ENCODE measurements around the gene MOCS3. TPM values are rescaled to one million over a fixed set of nuclear protein-coding genes. Genes with fewer than 3 reads are reported as not detected.
A peak's percentile ranks its signal among the peaks of the same experiment; 100 is the strongest.
"Not testable (repeated sequence)": the region's sequence is repeated elsewhere in the genome, so short reads cannot be mapped to it uniquely, and the experiment has no call there.

The MOCS3 gene
- total and polyA plus RNA-seq, 2 of the 13 experiments (the other 11 are each of a cell fraction or from before 2014, with no cell fraction given) = 3.7 to 8.4 TPM

GRCh38 chr20:50978533-50978932 is 19.9 kb downstream of the MOCS3 start:
- peaks cover 9 to 62% of the 10 kb centered on the region in 2 experiments; a peak in 4 of 5 replicates for H3K27me3 ChIP-seq (ENCODE audit: control insufficient read depth in 1 of 2, insufficient read depth in 2 of 2, low read length in 2 of 2)
- H3K4me1 ChIP-seq (ENCODE audit: insufficient read depth, low read length) = peaks cover 28% of the 10 kb centered on the region
- CTCF ChIA-PET (ENCODE audit: low intra/inter-chr PET ratio, low total read pairs); H3K27ac ChIP-seq (ENCODE audit: extremely low read length, insufficient read depth, low read length); H2AFZ ChIP-seq (ENCODE audit: low read length); H3K4me2 ChIP-seq (ENCODE audit: low read depth, low read length); ATAC-seq; intact Hi-C loops (cut with micrococcal nuclease; ENCODE audit: unreplicated experiment); DNase-seq (ENCODE audit: low spot score); H3K9me3 ChIP-seq (ENCODE audit: low read length); H3K36me3 ChIP-seq (replicated peaks in 1 of 2; ENCODE audit: control insufficient read depth in 1 of 2, insufficient read depth in 2 of 2, low read length in 2 of 2); H3K4me3 ChIP-seq (replicated peaks in 1 of 3; ENCODE audit: insufficient read depth in 1 of 3, low read depth in 2 of 3, low read length in 3 of 3); FAIRE-seq; POLR2A ChIA-PET; H3K9ac ChIP-seq (ENCODE audit: insufficient read depth, low read depth, low read length); H3K79me2 ChIP-seq (ENCODE audit: insufficient read depth, low read length); BruUV-seq (replicated peaks); H4K20me1 ChIP-seq (ENCODE audit: insufficient read depth, low read length): not testable (repeated sequence)
- WGBS (ENCODE audit: low lambda C conversion rate) = 41% methylated on average over 4 of the region's 4 CpGs
- TF ChIP-seq RAD51 (IDR thresholded peaks at IDR 0.05; ENCODE audit: borderline replicate concordance) = 0 out of 2 replicates have a peak, but pooled peaks have one; percentile 11
- in situ Hi-C loops (cut with HindIII; ENCODE audit: extremely low pct_ligation_motif_present, low pct_unique_long_range_greater_than_20kb) = loop anchor here (25.0 kb wide), 2 partner anchors 609 to 1109 kb away; no protein-coding TSS in a partner anchor

- DNase-seq (ENCODE audit: low spot score) (peak; percentile 64), ATAC-seq (no peak; the same call in 2 of the 3 replicates), FAIRE-seq (no peak)
- Histone ChIP-seq H3K9me3 (ENCODE audit: low read length) (no peaks in the 10 kb centered on the region), H3K4me2 (ENCODE audit: low read depth, low read length) (no peak overlapping the region), H3K9ac (ENCODE audit: insufficient read depth, low read depth, low read length) (no peak overlapping the region), H2AFZ (ENCODE audit: low read length) (no peak overlapping the region), H3K79me2 (ENCODE audit: insufficient read depth, low read length) (no peaks in the 10 kb centered on the region), H3K4me1 (ENCODE audit: insufficient read depth, low read length) (peaks cover 45% of the 10 kb centered on the region), H3K36me3 (replicated peaks in 1 of 2; ENCODE audit: control insufficient read depth in 1 of 2, insufficient read depth in 2 of 2, low read length in 2 of 2) (no peaks in the 10 kb centered on the region), H3K27ac (ENCODE audit: extremely low read length, insufficient read depth, low read length) (no peak overlapping the region), H4K20me1 (ENCODE audit: insufficient read depth, low read length) (no peaks in the 10 kb centered on the region), H3K4me3 (replicated peaks in 1 of 3; ENCODE audit: insufficient read depth in 1 of 3, low read depth in 2 of 3, low read length in 3 of 3) (no peak overlapping the region), H3K27me3 (ENCODE audit: control insufficient read depth in 1 of 2, insufficient read depth in 2 of 2, low read length in 2 of 2) (peaks cover 9 to 53% of the 10 kb centered on the region in 2 experiments; a peak in 4 of 5 replicates)
- ChIA-PET POLR2A (no interaction called here), CTCF (ENCODE audit: low intra/inter-chr PET ratio, low total read pairs) (interaction anchor here (3.3 kb wide), 1 partner anchor 326 kb away, joined by 18 read pairs; no protein-coding TSS in a partner anchor)
- intact Hi-C loops (cut with micrococcal nuclease; ENCODE audit: unreplicated experiment) (loop anchor here (5.0 to 10.0 kb wide), 4 partner anchors 188 to 645 kb away; partner anchors contain the start of gene NFATC2), in situ Hi-C loops (cut with HindIII; ENCODE audit: extremely low pct_ligation_motif_present, low pct_unique_long_range_greater_than_20kb) (loop anchor here (25.0 kb wide), 2 partner anchors 607 to 1107 kb away; no protein-coding TSS in a partner anchor)
- no TSS peak for BruUV-seq (replicated peaks)
- 8% methylated on average over 8 of the region's 8 CpGs for WGBS (ENCODE audit: low lambda C conversion rate)
- TF ChIP-seq CBFB (CRISPR knock-in tag; IDR thresholded peaks at IDR 0.05) = no peak
- TF ChIP-seq, protein P1, sequence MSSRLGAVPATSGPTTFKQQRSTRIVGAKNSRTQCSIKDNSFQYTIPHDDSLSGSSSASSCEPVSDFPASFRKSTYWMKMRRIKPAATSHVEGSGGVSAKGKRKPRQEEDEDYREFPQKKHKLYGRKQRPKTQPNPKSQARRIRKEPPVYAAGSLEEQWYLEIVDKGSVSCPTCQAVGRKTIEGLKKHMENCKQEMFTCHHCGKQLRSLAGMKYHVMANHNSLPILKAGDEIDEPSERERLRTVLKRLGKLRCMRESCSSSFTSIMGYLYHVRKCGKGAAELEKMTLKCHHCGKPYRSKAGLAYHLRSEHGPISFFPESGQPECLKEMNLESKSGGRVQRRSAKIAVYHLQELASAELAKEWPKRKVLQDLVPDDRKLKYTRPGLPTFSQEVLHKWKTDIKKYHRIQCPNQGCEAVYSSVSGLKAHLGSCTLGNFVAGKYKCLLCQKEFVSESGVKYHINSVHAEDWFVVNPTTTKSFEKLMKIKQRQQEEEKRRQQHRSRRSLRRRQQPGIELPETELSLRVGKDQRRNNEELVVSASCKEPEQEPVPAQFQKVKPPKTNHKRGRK (CRISPR knock-in tag; IDR thresholded peaks at IDR 0.05) = no peak
- no peak for TF ChIP-seq ZNF331 (CRISPR knock-in tag; IDR thresholded peaks at IDR 0.05)
- TF ChIP-seq ZNF256 (CRISPR knock-in tag; conservative IDR thresholded peaks at IDR 0.05) = no peak
- no peak for TF ChIP-seq HNF4A (CRISPR knock-in tag; IDR thresholded peaks at IDR 0.05)
- TF ChIP-seq THAP11 (CRISPR knock-in tag; IDR thresholded peaks at IDR 0.05) = no peak
- no peak for TF ChIP-seq ZNF597 (CRISPR knock-in tag; IDR thresholded peaks at IDR 0.05)
- no peak for TF ChIP-seq NFKB2 (CRISPR knock-in tag; IDR thresholded peaks at IDR 0.05; ENCODE audit: borderline replicate concordance)
- TF ChIP-seq CENPT (CRISPR knock-in tag; IDR thresholded peaks at IDR 0.05; ENCODE audit: low read depth) = no peak
- TF ChIP-seq, protein P2, sequence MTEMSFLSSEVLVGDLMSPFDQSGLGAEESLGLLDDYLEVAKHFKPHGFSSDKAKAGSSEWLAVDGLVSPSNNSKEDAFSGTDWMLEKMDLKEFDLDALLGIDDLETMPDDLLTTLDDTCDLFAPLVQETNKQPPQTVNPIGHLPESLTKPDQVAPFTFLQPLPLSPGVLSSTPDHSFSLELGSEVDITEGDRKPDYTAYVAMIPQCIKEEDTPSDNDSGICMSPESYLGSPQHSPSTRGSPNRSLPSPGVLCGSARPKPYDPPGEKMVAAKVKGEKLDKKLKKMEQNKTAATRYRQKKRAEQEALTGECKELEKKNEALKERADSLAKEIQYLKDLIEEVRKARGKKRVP (CRISPR knock-in tag; IDR thresholded peaks at IDR 0.05) = peak in 1 of 2 experiments; percentile 75; a peak in 2 of 4 replicates
- peak; percentile 59 for TF ChIP-seq TEAD3 (CRISPR knock-in tag; optimal IDR thresholded peaks at IDR 0.05; ENCODE audit: borderline replicate concordance)
Measured at GRCh38 chr20:50980071-50980681, 21.6 kb downstream of the MOCS3 start.

All from HepG2 (cell line).